WTC11 (cell line): ENCODE results near the gene MAST4. TPM values are rescaled to one million over a fixed set of nuclear protein-coding genes. Genes with fewer than 3 reads are reported as not detected.
A peak's percentile ranks its signal among the peaks of the same experiment; 100 is the strongest.

Source experiments
- ATAC-seq: fragments of 200-7000 bp; cut with Tn5 transposase; 2 replicates; pipeline ENCODE4 v1.10.0; 2021; ENCODE audit warnings: mild to moderate bottlenecking, moderate library complexity
- CTCF ChIA-PET: fragments of 300-600 bp; sonication (Branson Sonifier 250); formaldehyde crosslinking; loops from one replicate; lab custom pipeline; 2021; ENCODE audit warnings: antibody characterized with exemption; lab: Charles Lee
- POLR2A ChIA-PET: fragments of 350-600 bp; sonication (Branson Sonifier 250); formaldehyde crosslinking; loops from one replicate; lab custom pipeline; 2021; ENCODE audit warnings: antibody characterized with exemption; lab: Charles Lee
- DNase-seq: peaks from one replicate; pipeline ENCODE4 v3.0.0; 2021; ENCODE audit warnings: low spot score
- H3K27ac Mint-ChIP-seq: 2 replicates; pipeline ENCODE4 v1.8.0; 2021; ENCODE audit warnings: mixed read lengths
- H3K27me3 Mint-ChIP-seq: 2 replicates; pipeline ENCODE4 v1.8.0; 2021; ENCODE audit warnings: low read depth, mild to moderate bottlenecking, moderate library complexity, mixed read lengths
- H3K36me3 Mint-ChIP-seq: 2 replicates; pipeline ENCODE4 v1.8.0; 2021; ENCODE audit warnings: mixed read lengths
- H3K4me1 Mint-ChIP-seq: 2 replicates; pipeline ENCODE4 v1.8.0; 2022; ENCODE audit warnings: mixed read lengths
- H3K4me3 Mint-ChIP-seq: 2 replicates; pipeline ENCODE4 v1.8.0; 2021; ENCODE audit warnings: mild to moderate bottlenecking, moderate library complexity, mixed read lengths
- H3K9me3 Mint-ChIP-seq: 2 replicates; pipeline ENCODE4 v1.8.0; 2021; ENCODE audit warnings: mixed read lengths
- ATF1 ChIP-seq: sonication (generic); formaldehyde crosslinking; IDR thresholded peaks from 2 replicates; pipeline ENCODE4 v1.8.1; 2023; ENCODE audit warnings: mild to moderate bottlenecking, moderate library complexity, missing genetic modification reagents
- CBFB ChIP-seq: sonication (generic); formaldehyde crosslinking; IDR thresholded peaks from 2 replicates; pipeline ENCODE4 v1.8.1; 2022; ENCODE audit warnings: mild to moderate bottlenecking, low read depth, missing genetic modification reagents
- CREB1 ChIP-seq: sonication (generic); formaldehyde crosslinking; IDR thresholded peaks from 2 replicates; pipeline ENCODE4 v1.8.0; 2023; ENCODE audit warnings: mild to moderate bottlenecking, missing genetic modification reagents
- ELF4 ChIP-seq: sonication (generic); formaldehyde crosslinking; IDR thresholded peaks from 2 replicates; pipeline ENCODE4 v1.8.1; 2022; ENCODE audit warnings: low read depth, mild to moderate bottlenecking, moderate library complexity, missing genetic modification reagents
- EMX1 ChIP-seq: fragments of 250-450 bp; sonication (Bioruptor Pico); IDR thresholded peaks from 2 replicates; pipeline ENCODE4 v1.8.0; 2021; ENCODE audit warnings: mild to moderate bottlenecking
- HMGA2 ChIP-seq: fragments of 250-450 bp; sonication (Bioruptor Pico); IDR thresholded peaks from 2 replicates; pipeline ENCODE4 v1.4.0; 2021; ENCODE audit warnings: mild to moderate bottlenecking, moderate library complexity
- IRF2 ChIP-seq: sonication (generic); formaldehyde crosslinking; IDR thresholded peaks from 2 replicates; pipeline ENCODE4 v1.8.0; 2022; ENCODE audit warnings: low read depth, missing genetic modification reagents, borderline replicate concordance
- MXD4 ChIP-seq: fragments of 250-450 bp; sonication (Bioruptor Pico); IDR thresholded peaks from 2 replicates; pipeline ENCODE4 v1.8.0; 2021; ENCODE audit warnings: mild to moderate bottlenecking, moderate library complexity, borderline replicate concordance
- NFATC4 ChIP-seq: fragments of 250-450 bp; sonication (Bioruptor Pico); IDR thresholded peaks from 2 replicates; pipeline ENCODE4 v1.9.0; 2021; ENCODE audit warnings: mild to moderate bottlenecking
- NR1H2 ChIP-seq: sonication (generic); formaldehyde crosslinking; IDR thresholded peaks from 2 replicates; pipeline ENCODE4 v1.9.0; 2021; ENCODE audit warnings: mild to moderate bottlenecking, moderate library complexity, missing genetic modification reagents
- NR2C2 ChIP-seq: sonication (generic); formaldehyde crosslinking; IDR thresholded peaks from 2 replicates; pipeline ENCODE4 v1.8.0; 2022; ENCODE audit warnings: mild to moderate bottlenecking, missing genetic modification reagents
- NR3C1 ChIP-seq: sonication (generic); formaldehyde crosslinking; conservative IDR thresholded peaks from 2 replicates; pipeline ENCODE4 v1.8.1; 2023; ENCODE audit warnings: low read depth, mild to moderate bottlenecking, missing genetic modification reagents
- PRRX2 ChIP-seq: fragments of 250-450 bp; sonication (Bioruptor Pico); IDR thresholded peaks from 2 replicates; pipeline ENCODE4 v1.8.0; 2021; ENCODE audit warnings: mild to moderate bottlenecking
- SP1 ChIP-seq: sonication (generic); formaldehyde crosslinking; conservative IDR thresholded peaks from 2 replicates; pipeline ENCODE4 v1.8.1; 2022; ENCODE audit warnings: missing genetic modification reagents
- TP53 ChIP-seq: sonication (generic); formaldehyde crosslinking; IDR thresholded peaks from 2 replicates; pipeline ENCODE4 v1.8.1; 2023; ENCODE audit warnings: mild to moderate bottlenecking, missing genetic modification reagents
- ZNF219 ChIP-seq: sonication (generic); formaldehyde crosslinking; IDR thresholded peaks from 2 replicates; pipeline ENCODE4 v1.8.0; 2023; ENCODE audit warnings: missing genetic modification reagents, mild to moderate bottlenecking, borderline replicate concordance
- ZNF263 ChIP-seq: sonication (generic); formaldehyde crosslinking; IDR thresholded peaks from 2 replicates; pipeline ENCODE4 v1.8.1; 2022; ENCODE audit warnings: low read depth, mild to moderate bottlenecking, moderate library complexity, missing genetic modification reagents
- ZNF396 ChIP-seq: fragments of 250-450 bp; sonication (Bioruptor Pico); IDR thresholded peaks from 2 replicates; pipeline ENCODE4 v1.8.0; 2021; ENCODE audit warnings: mild to moderate bottlenecking, moderate library complexity, borderline replicate concordance
- total RNA-seq: library from RNA; stranded (reverse); gene quantifications from 3 replicates; pipeline ENCODE4 v1.2.3, GENCODE V29; 2021
- TF ChIP-seq, protein P1 (sequence below): sonication (generic); formaldehyde crosslinking; IDR thresholded peaks from 2 replicates; pipeline ENCODE4 v1.8.1; 2023; ENCODE audit warnings: mild to moderate bottlenecking, missing genetic modification reagents, moderate library complexity
- TF ChIP-seq, protein P2 (sequence below): sonication (generic); formaldehyde crosslinking; IDR thresholded peaks from 2 replicates; pipeline ENCODE4 v1.8.1; 2022; ENCODE audit warnings: mild to moderate bottlenecking, missing genetic modification reagents, moderate library complexity, borderline replicate concordance
- TF ChIP-seq, protein P3 (sequence below): fragments of 250-450 bp; sonication (Bioruptor Pico); IDR thresholded peaks from 2 replicates; pipeline ENCODE4 v1.9.0; 2021; ENCODE audit warnings: mild to moderate bottlenecking
- TF ChIP-seq, protein P4 (sequence below): fragments of 250-450 bp; sonication (Bioruptor Pico); IDR thresholded peaks from 2 replicates; pipeline ENCODE4 v1.9.0; 2021; ENCODE audit warnings: moderate library complexity, mild to moderate bottlenecking, inconsistent platforms, borderline replicate concordance
- TF ChIP-seq, protein P5 (sequence below): fragments of 250-450 bp; sonication (Bioruptor Pico); IDR thresholded peaks from 2 replicates; pipeline ENCODE4 v1.8.0; 2021; ENCODE audit warnings: mild to moderate bottlenecking
- TF ChIP-seq, protein P6 (sequence below): sonication (generic); formaldehyde crosslinking; IDR thresholded peaks from 2 replicates; pipeline ENCODE4 v1.8.0; 2023; ENCODE audit warnings: mild to moderate bottlenecking, missing genetic modification reagents

The MAST4 gene
- total RNA-seq, 1 experiment from 2014 or later, result 8.0 TPM

DNA sequence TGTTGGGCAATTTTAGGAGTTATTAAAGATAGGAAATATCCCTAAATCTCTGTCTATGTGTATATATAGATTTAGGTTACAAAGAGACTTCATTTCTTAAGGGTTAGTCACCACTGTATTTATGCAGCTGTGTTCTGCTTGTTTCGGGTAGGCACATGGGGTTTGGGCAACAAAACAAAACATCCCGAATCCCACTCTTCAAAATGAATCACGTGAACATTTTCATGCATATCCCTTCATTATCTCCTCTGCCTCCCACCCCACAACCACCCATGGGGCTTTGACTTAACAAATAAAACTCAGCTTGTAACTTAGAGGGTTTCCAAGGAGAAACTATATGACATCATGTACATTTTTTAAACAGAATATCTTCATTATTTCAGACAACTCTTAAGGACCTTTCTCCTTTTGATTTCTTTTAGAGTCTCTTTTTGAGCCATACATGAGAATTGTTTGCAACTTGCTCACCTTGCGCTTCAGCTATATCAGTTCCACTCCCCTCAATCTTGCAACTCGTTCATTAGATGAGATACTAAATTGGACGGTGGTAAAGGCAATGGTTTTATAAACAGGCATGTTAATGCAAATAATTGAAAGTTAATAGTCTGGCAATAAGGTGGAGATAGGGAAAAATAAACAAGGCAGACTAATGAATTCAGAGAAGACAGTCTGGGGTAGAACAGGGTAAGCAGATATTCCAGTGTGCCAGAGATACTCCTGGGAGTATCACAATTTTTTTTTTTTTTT lies 463.7 kb downstream of the MAST4 start:
- DNase-seq (no peak), ATAC-seq (no peak)
- CTCF ChIA-PET, result interaction anchor here (1.2 to 1.4 kb wide), 2 partner anchors 90 to 107 kb away, joined by 3 to 4 read pairs; no protein-coding TSS in a partner anchor
- Mint-ChIP-seq H3K9me3 (no peaks in the 10 kb centered on the region), H3K27me3 (no peaks in the 10 kb centered on the region), H3K4me3 (no peak overlapping the region), H3K4me1 (peaks cover 24% of the 10 kb centered on the region), H3K27ac (peak overlapping the region; percentile 84), H3K36me3 (no peaks in the 10 kb centered on the region)
- TF ChIP-seq, protein P1, sequence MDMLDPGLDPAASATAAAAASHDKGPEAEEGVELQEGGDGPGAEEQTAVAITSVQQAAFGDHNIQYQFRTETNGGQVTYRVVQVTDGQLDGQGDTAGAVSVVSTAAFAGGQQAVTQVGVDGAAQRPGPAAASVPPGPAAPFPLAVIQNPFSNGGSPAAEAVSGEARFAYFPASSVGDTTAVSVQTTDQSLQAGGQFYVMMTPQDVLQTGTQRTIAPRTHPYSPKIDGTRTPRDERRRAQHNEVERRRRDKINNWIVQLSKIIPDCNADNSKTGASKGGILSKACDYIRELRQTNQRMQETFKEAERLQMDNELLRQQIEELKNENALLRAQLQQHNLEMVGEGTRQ (CRISPR knock-in tag), result 0 out of 2 replicates have a peak, but pooled peaks have one; percentile 18
- TF ChIP-seq NR3C1 (CRISPR knock-in tag), result no peak
- POLR2A ChIA-PET, result interaction anchor here (0.7 kb wide), 1 partner anchor 24 kb away, joined by 3 read pairs; no protein-coding TSS in a partner anchor

DNA sequence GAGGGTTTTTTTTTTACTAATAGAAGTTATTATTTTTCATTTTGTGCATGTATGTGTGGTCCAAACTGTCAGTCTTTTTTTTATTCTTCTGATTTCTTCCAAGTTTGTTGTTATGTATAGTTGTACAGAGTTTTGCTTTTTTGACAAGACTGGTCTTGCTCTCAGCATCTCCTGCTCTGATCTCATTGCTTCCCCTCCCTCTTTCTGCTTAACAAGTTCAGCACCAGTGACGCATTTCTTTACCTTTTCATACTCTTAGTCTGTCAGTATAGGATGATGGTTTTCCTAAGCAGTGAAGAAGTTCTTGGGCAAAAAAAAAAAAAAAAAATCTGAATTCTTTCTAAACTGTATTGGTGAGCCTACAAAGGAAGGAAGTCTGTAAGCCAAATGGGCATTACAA lies 465.3 kb downstream of the MAST4 start:
- H3K27me3 Mint-ChIP-seq, result no peaks in the 10 kb centered on the region
- no peaks in the 10 kb centered on the region for H3K36me3 Mint-ChIP-seq
- no peaks in the 10 kb centered on the region for H3K9me3 Mint-ChIP-seq
- ChIA-PET POLR2A (no interaction called here), CTCF (no interaction called here)
- no peak for ATAC-seq
- TF ChIP-seq IRF2 (no peak), NR2C2 (CRISPR knock-in tag) (no peak), NR1H2 (CRISPR knock-in tag) (no peak), PRRX2 (no peak), SP1 (CRISPR knock-in tag) (no peak), MXD4 (CRISPR knock-in tag) (no peak)
- TF ChIP-seq, protein P2, sequence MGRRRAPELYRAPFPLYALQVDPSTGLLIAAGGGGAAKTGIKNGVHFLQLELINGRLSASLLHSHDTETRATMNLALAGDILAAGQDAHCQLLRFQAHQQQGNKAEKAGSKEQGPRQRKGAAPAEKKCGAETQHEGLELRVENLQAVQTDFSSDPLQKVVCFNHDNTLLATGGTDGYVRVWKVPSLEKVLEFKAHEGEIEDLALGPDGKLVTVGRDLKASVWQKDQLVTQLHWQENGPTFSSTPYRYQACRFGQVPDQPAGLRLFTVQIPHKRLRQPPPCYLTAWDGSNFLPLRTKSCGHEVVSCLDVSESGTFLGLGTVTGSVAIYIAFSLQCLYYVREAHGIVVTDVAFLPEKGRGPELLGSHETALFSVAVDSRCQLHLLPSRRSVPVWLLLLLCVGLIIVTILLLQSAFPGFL (CRISPR knock-in tag), result no peak
- TF ChIP-seq, protein P3, sequence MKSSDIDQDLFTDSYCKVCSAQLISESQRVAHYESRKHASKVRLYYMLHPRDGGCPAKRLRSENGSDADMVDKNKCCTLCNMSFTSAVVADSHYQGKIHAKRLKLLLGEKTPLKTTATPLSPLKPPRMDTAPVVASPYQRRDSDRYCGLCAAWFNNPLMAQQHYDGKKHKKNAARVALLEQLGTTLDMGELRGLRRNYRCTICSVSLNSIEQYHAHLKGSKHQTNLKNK (CRISPR knock-in tag), result no peak
- H3K4me3 Mint-ChIP-seq, result no peak overlapping the region
- no peak overlapping the region for H3K27ac Mint-ChIP-seq
- peaks cover 28% of the 10 kb centered on the region for H3K4me1 Mint-ChIP-seq
- DNase-seq, result no peak

DNA sequence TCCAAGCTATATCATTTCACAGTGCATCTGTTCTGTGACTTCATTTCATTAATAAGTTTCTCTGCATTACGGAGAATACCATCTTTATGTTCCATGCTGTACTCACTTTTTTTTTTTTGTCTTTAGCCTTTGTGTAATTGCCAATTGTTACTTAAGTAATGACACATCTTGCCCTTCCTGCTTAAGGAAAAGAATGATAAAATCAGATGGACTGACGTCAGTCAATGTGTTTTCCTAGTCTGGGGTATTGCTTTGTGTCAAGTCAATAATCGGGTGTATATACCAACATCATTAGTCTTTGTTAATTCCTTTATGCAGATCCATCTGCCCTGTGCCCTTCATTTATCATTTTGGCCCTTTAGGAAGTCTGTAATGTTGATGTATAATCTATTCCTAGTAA lies 466.9 kb downstream of the MAST4 start:
- TF ChIP-seq, protein P4, sequence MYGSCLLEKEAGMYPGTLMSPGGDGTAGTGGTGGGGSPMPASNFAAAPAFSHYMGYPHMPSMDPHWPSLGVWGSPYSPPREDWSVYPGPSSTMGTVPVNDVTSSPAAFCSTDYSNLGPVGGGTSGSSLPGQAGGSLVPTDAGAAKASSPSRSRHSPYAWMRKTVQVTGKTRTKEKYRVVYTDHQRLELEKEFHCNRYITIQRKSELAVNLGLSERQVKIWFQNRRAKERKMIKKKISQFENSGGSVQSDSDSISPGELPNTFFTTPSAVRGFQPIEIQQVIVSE (CRISPR knock-in tag), result no peak
- TF ChIP-seq ELF4 (CRISPR knock-in tag), result no peak
- TF ChIP-seq NFATC4, result no peak
- no peak for TF ChIP-seq ZNF263
- TF ChIP-seq, protein P2 (CRISPR knock-in tag), result no peak
- TF ChIP-seq ZNF396 (CRISPR knock-in tag), result no peak
- TF ChIP-seq ZNF219 (CRISPR knock-in tag), result no peak
- no peak for TF ChIP-seq HMGA2 (CRISPR knock-in tag)
- TF ChIP-seq, protein P5, sequence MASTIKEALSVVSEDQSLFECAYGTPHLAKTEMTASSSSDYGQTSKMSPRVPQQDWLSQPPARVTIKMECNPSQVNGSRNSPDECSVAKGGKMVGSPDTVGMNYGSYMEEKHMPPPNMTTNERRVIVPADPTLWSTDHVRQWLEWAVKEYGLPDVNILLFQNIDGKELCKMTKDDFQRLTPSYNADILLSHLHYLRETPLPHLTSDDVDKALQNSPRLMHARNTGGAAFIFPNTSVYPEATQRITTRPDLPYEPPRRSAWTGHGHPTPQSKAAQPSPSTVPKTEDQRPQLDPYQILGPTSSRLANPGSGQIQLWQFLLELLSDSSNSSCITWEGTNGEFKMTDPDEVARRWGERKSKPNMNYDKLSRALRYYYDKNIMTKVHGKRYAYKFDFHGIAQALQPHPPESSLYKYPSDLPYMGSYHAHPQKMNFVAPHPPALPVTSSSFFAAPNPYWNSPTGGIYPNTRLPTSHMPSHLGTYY (CRISPR knock-in tag), result no peak
- TF ChIP-seq CREB1, result no peak
- TF ChIP-seq CBFB (CRISPR knock-in tag), result no peak
- TF ChIP-seq TP53 (CRISPR knock-in tag), result no peak
- no peak for TF ChIP-seq IRF2
- TF ChIP-seq NR2C2 (CRISPR knock-in tag), result no peak
- TF ChIP-seq, protein P6, sequence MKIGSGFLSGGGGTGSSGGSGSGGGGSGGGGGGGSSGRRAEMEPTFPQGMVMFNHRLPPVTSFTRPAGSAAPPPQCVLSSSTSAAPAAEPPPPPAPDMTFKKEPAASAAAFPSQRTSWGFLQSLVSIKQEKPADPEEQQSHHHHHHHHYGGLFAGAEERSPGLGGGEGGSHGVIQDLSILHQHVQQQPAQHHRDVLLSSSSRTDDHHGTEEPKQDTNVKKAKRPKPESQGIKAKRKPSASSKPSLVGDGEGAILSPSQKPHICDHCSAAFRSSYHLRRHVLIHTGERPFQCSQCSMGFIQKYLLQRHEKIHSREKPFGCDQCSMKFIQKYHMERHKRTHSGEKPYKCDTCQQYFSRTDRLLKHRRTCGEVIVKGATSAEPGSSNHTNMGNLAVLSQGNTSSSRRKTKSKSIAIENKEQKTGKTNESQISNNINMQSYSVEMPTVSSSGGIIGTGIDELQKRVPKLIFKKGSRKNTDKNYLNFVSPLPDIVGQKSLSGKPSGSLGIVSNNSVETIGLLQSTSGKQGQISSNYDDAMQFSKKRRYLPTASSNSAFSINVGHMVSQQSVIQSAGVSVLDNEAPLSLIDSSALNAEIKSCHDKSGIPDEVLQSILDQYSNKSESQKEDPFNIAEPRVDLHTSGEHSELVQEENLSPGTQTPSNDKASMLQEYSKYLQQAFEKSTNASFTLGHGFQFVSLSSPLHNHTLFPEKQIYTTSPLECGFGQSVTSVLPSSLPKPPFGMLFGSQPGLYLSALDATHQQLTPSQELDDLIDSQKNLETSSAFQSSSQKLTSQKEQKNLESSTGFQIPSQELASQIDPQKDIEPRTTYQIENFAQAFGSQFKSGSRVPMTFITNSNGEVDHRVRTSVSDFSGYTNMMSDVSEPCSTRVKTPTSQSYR (CRISPR knock-in tag), result no peak
- TF ChIP-seq ATF1, result no peak
- TF ChIP-seq EMX1 (CRISPR knock-in tag), result no peak
- ChIA-PET CTCF (no interaction called here), POLR2A (no interaction called here)
- DNase-seq (no peak), ATAC-seq (no peak)
- no peaks in the 10 kb centered on the region for H3K36me3 Mint-ChIP-seq
- H3K27me3 Mint-ChIP-seq, result no peaks in the 10 kb centered on the region
- no peak overlapping the region for H3K27ac Mint-ChIP-seq
- no peak overlapping the region for H3K4me3 Mint-ChIP-seq
- no peaks in the 10 kb centered on the region for H3K9me3 Mint-ChIP-seq
- H3K4me1 Mint-ChIP-seq, result peaks cover 29% of the 10 kb centered on the region
